Measurements from ENCODE around the gene TMEM82.
"Not testable (repeated sequence)": the region's sequence is repeated elsewhere in the genome, so short reads cannot be mapped to it uniquely, and the experiment has no call there.

TMEM82 gene

GRCh38 chr1:15742339-15742801 is at the start of gene TMEM82:
Gene TMEM82 (plus strand): TSS chr1:15742499. CDS start chr1:15742560, 61 bp downstream.
- no peak for DNase-seq (ENCODE audit: low read depth in 3 of 3)

DNA sequence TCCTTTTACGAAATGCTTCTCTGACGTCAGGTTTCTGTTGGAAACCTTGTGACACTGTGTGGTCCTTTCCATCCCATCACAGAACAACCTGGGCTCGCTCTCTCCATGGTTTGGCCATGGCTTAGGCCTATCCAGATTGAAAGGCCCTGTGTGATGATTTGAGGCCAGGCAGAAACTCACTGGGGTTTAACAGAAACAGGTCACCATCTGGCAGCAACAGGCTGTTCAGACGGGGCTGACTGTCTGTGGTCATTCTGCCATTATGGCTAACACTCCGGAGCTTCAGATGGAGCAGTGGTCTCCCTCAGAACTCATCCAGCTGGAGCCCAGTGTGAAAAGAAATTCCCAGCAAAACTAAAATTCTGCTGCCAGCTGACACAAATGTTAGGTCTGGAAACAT is 48.9 kb upstream of the TMEM82 start:
- no peak for DNase-seq (ENCODE audit: low read depth in 3 of 3)

DNA sequence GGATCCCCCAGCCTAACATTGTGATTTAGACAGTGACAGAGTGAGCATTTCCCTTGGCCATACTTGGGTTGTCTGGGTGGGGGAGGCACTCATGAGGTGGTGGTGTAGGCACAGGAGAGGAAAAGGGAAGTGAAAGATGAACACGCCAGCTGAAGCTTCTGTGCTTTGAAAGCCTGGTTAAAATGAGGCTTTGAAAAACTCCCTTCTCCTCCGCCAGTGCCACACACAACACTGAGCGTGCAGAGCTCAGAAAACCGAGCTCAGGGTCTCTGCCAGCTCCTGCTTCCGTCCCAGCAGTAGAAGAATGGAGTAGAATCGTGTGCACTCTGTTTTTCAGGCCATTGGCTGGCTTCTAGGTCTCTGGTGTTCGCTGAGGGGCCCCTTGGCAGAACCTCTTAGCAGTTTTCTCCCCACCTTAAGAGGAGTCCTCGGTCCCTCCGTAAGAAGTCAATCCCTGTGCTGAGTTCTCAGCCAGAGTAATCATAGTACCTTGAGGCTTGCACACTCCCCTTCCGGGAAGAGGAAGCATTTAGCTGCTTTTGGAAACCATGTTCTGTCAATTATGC is 45.3 kb upstream of the TMEM82 start:
- DNase-seq (ENCODE audit: low read depth in 3 of 3) = no peak

DNA sequence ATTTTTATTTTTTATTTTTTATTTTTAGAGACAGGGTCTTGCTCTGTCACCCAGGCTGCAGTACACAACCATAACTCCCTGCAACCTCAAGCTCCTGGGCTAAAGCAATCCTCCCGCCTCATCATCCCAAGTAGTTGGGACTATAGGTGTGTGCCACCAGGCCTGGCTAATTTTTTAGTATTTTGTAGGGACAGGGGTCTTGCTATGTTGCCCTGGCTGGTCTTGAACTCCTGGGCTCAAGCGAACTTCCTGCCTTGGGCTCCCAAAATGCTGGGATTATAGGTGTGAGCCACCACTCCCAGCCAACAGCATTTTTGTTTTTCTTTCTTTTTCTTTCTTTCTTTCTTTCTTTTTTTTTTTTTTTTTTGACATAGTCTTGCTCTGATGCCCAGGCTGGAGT is 44.1 kb upstream of the TMEM82 start:
- no peak for DNase-seq (ENCODE audit: low read depth in 3 of 3)

GRCh38 chr1:15699321-15699720 is 43.0 kb upstream of the TMEM82 start:
- not testable (repeated sequence) for DNase-seq (ENCODE audit: low read depth in 3 of 3)

DNA sequence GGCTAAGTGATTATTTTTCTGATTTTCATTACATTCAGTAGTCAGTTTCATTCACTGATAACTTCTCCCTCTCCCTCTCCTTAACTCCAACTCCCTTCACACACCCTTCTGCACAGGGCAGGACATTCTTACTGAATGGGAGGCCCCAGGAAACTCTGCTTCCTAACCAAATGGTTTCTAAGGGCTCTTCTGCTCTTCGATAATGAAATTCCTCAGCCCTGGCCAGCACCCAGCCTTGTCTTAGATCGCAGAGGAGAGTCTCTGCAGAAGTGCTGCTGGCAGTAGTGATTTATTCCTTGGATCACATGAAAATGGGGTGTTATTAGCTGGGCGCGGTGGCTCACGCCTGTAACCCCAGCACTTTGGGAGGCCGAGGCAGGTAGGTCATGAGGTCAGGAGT is 41.8 kb upstream of the TMEM82 start:
- no peak for DNase-seq (ENCODE audit: low read depth in 3 of 3)

DNA sequence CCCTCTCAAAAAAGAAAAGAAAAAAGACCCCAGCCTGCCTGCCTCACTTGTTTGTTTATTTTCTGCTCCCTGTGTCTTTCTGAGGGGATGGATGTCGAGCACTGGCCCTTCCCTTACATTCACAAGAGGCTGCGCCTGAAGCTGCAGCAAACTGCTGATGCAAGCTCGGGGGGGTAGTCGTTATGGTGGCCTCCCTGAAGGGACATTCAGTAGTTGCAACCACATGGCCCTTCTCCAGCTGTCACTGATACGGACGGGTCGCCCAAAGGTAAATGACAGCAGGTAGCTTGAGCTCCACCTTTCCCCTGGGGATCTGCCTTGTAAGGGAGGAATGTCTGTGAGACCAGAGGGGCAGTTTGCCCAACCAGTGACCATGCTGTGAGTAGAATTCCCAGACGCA is 40.5 kb upstream of the TMEM82 start:
- no peak for DNase-seq (ENCODE audit: low read depth in 3 of 3)

- DNase-seq (ENCODE audit: low read depth in 3 of 3) = no peak
Measured at GRCh38 chr1:15702722-15703550, 39.4 kb upstream of the TMEM82 start.

DNA sequence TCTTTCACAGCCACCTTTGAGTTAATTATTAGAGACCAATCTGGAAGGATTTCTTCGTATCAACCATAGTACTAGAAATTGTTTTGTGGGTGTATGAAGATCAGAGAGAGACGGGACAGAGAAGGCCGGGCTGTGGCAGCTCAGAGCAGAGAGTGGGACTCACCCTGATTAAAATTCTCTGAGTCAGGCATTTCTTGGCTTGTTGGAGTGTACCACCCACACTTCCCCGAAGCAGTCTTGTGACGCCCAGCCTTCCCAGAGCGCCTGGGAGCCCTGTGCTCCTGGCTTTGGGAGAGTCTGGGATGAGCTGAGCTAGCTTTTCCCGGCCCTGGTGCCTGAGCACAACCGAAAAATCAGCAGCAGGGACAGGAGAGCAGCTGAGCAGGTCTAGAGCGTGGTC is 38.7 kb upstream of the TMEM82 start:
- DNase-seq (ENCODE audit: low read depth in 3 of 3) = no peak

- DNase-seq (ENCODE audit: low read depth in 3 of 3) = no peak
Measured at GRCh38 chr1:15704526-15705183, 37.6 kb upstream of the TMEM82 start.

GRCh38 chr1:15705184-15705566 is 37.1 kb upstream of the TMEM82 start:
- DNase-seq (ENCODE audit: low read depth in 3 of 3) = no peak

DNA sequence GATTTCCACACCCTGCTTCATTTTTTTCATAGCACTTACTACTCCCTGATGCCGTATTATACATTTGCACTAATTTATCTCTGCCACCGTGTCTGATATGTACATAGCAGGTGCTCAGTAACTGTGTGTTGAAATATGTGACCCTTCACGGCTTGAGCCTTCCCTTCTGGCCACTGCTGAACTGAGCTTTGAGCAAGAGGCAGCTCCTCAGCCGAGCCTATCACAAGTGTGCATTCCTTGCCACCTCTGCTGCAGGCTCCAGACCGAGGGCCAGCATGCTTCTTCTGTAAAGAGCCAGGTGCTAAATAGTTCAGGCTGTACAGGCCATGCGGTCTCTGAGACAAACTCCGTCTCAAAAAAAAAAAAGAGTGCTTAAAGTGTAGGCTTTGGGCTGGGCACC is 35.5 kb upstream of the TMEM82 start:
- DNase-seq (ENCODE audit: low read depth in 3 of 3) = no peak

DNA sequence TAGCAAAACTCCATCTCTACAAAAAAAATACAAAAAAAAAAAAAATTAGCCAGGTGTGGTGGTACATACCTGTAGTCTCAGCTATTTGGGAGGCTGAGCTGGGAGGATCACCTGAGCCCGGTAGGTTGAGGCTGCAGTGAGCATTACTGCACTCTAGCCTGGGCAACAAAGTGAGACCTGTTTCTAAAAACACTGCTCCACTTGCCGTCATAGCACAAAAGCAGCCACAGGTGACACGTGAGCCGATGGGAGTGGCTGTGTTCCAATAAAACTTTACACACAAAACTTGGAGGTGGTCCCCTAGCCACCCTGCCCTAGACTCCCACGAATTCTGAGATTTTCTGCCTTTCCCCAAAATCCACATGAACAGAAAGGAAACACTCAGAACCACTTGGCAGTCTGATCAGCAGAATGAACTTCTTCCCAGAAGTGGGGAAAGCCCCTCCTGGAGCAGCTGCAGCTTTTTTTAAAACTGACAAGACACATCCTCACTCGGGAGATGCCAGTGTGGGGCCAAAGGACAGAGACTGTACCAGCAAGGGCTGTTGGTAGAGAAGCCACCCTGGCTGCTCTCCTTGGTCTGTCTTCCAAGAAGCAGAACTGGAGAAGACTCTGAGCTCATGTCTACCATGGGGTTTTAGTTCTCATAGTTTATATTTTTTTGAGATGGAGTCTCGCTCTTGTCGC is 34.9 kb upstream of the TMEM82 start:
- DNase-seq (ENCODE audit: low read depth in 3 of 3) = no peak

DNA sequence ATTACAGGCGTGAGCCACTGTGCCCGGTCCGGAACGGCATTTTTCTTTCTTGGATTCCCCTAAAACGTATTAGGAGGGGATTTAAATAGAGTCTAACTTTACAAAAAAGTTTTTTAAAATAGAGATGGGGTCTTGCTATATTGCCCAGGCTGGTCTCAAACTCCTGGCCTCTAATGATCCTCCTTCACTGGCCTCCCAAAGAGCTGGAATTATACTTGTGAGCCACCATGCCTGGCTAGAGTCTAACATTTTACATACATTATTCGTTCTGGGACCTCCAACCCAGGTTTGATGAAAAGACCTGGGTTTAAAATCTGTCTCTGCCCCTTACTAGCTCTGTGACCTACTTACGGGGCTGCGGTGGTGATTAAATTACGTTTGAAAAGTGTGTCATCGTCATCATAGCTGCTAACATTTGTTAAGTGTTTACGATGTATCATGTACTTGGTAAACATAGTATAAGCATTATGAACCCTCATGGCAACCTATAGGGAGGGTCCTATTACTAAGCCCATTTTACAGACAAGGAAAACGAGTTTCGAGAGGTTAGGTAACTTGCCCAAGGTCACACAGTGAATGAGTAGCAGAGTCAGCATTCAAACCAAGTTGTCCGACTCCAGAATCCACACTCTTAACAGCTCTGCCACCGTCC is 33.7 kb upstream of the TMEM82 start:
- no peak for DNase-seq (ENCODE audit: low read depth in 3 of 3)

DNA sequence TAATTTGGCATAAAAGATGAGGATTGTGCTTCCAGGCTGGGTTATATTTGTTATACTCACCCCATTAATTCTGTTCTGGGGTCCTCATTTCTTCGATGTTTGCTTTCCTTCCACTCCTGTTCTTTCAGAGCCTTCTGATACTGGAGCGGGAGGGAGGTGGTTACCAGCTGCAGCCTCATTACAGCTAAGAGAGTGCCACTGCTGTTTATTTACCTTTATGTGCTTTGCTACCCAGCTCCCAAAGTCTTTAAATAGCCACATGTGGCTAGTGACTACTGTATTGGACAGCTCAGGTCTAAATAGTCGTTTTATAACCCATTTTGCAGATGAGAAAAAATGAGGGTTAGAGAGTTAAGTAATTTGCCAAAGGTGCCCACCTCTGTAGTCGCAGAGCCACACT is 33.1 kb upstream of the TMEM82 start:
- DNase-seq (ENCODE audit: low read depth in 3 of 3) = no peak

DNA sequence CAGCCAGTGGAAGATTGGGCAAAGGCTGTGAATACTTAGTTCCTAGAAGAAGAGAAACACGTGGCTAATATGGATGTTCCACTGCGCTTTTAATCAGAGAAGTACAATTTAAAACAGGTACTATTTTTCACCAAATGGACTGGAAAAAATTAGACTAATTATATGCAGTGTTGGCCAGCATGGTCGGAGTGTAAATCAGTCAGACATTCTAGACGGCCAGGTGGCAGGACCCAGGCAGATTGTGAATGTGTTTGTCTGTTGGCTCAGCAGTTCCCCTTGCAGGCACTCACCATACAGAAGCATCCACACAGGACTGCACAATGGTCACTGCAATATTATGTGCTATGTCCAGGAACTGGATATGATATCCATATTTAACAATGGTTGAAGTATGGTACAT is 30.1 kb upstream of the TMEM82 start:
- DNase-seq (ENCODE audit: low read depth in 3 of 3) = no peak

DNA sequence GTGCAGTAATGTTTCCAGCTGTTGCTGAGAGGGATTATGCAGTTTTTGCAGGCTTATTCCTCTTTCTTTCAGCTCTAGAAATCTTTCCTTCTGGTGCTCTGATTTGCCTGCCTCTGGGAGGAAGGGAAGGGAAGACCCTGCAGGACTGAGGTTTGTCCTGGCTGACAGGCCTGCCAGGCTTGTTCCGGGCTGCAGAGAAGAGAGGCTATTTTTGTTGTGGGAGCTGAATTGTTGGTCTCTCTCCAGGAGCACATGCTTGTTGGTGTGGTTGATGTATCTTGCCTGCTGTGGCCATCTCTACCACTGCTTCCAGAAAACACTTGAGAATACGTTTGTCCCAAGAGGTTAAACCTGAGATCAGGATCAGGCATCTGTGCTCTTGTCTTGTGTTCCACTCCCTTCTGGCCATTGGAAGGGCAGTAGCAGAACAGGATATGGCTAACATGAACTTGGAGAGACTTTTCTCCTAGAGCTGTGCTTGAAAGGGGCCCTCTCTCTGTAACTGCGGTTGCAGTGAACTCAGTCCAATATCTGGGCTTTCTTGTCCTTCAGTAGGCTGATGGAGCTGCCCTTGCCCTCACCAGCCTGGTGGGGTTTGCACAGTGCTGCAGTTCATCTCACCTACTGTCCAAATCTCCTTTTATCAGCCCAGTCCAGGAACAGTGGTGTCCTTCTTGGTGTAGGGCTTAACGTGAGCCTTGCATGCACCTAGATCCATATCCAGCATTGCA is 27.7 kb upstream of the TMEM82 start:
- DNase-seq (ENCODE audit: low read depth in 3 of 3) = no peak

- DNase-seq (ENCODE audit: low read depth in 3 of 3) = no peak
Measured at GRCh38 chr1:15717418-15718125, 24.7 kb upstream of the TMEM82 start.

DNA sequence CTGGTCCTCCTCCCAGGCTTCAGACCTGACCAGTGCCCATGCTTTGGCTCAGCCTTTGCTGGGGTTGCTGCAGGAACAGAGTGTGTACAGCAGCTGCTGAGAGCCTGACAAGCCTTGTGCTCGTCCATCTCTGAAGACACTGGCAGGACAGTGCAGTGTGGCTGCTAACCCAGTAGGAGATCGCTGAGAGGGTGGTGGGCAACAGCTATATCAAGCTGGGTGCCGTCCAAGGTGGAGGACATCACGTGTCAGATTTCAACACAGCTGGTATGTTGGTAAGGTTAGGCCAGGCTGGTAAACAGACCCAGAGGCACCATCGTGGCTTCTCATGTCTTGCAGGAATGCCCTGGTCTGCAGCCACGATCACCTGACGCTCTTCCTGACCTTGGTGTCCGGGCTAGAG is 24.1 kb upstream of the TMEM82 start:
- DNase-seq (ENCODE audit: low read depth in 3 of 3) = no peak

DNA sequence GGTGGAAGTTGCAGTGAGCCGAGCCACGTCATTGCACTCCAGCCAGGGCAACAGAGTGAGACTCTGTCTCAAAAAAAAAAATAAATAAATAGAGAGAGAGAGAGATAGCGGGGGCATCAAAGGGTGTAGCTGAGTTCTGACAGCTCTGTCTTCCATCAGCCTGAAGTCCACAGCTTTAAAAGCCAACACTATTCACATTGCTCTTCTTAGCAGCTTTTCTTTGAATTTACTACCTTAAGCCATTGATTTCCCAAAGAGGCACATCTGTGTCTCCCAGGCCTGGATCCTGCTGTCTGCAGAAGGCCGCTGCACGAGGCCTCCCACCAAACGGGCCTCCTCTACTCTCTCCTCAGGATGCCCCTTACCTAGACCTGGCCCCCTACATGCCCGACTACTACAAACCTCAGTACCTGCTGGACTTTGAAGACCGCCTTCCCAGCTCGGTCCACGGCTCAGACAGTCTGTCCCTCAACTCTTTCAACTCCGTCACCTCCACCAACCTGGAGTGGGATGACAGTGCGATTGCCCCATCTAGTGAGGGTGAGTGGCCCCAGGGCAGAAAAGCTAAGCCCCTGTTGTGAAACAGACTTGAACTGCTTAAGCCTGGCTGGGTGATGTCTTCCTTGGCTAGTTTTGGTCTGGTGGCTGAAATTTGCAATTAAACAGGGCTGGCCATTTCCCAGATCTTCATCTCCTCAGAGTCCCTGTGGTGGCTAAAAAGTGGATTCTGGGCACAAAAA is 22.7 kb upstream of the TMEM82 start:
- no peak for DNase-seq (ENCODE audit: low read depth in 3 of 3)
